Measurements from ENCODE around the gene CDKAL1. TPM values are rescaled to one million over a fixed set of nuclear protein-coding genes. Genes with fewer than 3 reads are reported as not detected.

Gene CDKAL1
- total RNA-seq, 1 experiment from 2014 or later = 13.8 TPM

GRCh38 chr6:20997143-20997769 is 463.0 kb downstream of the CDKAL1 start:
- POLR2A ChIA-PET (ENCODE audit: unreplicated experiment) = interaction anchor here (0.7 kb wide), 1 partner anchor 66 kb away, joined by 3 read pairs; no protein-coding TSS in a partner anchor
- Histone ChIP-seq H3K9me2 (replicated peaks; ENCODE audit: low read length) (no peaks in the 10 kb centered on the region), H3K79me2 (ENCODE audit: low read length) (no peaks in the 10 kb centered on the region), H3K9ac (ENCODE audit: low read length) (no peak overlapping the region), H3K36me3 (ENCODE audit: low read depth, low read length) (0 out of 2 replicates have a peak, but pooled peaks cover 6% of the 10 kb centered on the region), H3K27ac (ENCODE audit: low read length) (no peak overlapping the region), H3K4me2 (ENCODE audit: low read length) (no peak overlapping the region), H3F3A (ENCODE audit: low read length, unreplicated experiment) (no peaks in the 10 kb centered on the region), H2AFZ (ENCODE audit: low read length) (no peak overlapping the region), H3K4me1 (ENCODE audit: insufficient read depth, low read length) (peaks cover 7% of the 10 kb centered on the region; the same call in 1 of the 2 replicates), H3K9me3 (ENCODE audit: low read length) (no peaks in the 10 kb centered on the region), H3K27me3 (ENCODE audit: low read length) (no peaks in the 10 kb centered on the region), H4K20me1 (ENCODE audit: low read length) (no peaks in the 10 kb centered on the region), H3K4me3 (ENCODE audit: low read length) (no peak overlapping the region)
- ATAC-seq = no peak
- no peak for TF ChIP-seq CTCF (conservative IDR thresholded peaks at IDR 0.05; ENCODE audit: low read depth, low read length)
- intact Hi-C loops (cut with micrococcal nuclease) = no loop called here
- no peak for DNase-seq
- CTCF ChIA-PET = no interaction called here
- no TSS peak for BruUV-seq (replicated peaks)

- Histone ChIP-seq H3K9ac (ENCODE audit: low read length) (no peak overlapping the region), H3K9me2 (replicated peaks; ENCODE audit: low read length) (no peaks in the 10 kb centered on the region), H3K4me2 (ENCODE audit: low read length) (no peak overlapping the region), H4K20me1 (ENCODE audit: low read length) (no peaks in the 10 kb centered on the region), H3K36me3 (ENCODE audit: low read depth, low read length) (0 out of 2 replicates have a peak, but pooled peaks cover 6% of the 10 kb centered on the region), H3K27ac (ENCODE audit: low read length) (no peak overlapping the region), H3K79me2 (ENCODE audit: low read length) (no peaks in the 10 kb centered on the region), H3K27me3 (ENCODE audit: low read length) (no peaks in the 10 kb centered on the region), H3K9me3 (ENCODE audit: low read length) (no peaks in the 10 kb centered on the region), H2AFZ (ENCODE audit: low read length) (no peak overlapping the region), H3F3A (ENCODE audit: low read length, unreplicated experiment) (no peaks in the 10 kb centered on the region), H3K4me3 (ENCODE audit: low read length) (no peak overlapping the region), H3K4me1 (ENCODE audit: insufficient read depth, low read length) (peaks cover 10% of the 10 kb centered on the region; the same call in 1 of the 2 replicates)
- TF ChIP-seq CTCF (conservative IDR thresholded peaks at IDR 0.05; ENCODE audit: low read depth, low read length) (no peak), EZH2 (IDR thresholded peaks at IDR 0.05; ENCODE audit: low read length, unreplicated experiment) (no peak), EZH2phosphoT487 (IDR thresholded peaks at IDR 0.05; ENCODE audit: borderline replicate concordance, low read length) (no peak)
- ATAC-seq (no peak), DNase-seq (no peak)
- BruUV-seq (replicated peaks) = no TSS peak
- intact Hi-C loops (cut with micrococcal nuclease) = no loop called here
- CTCF ChIA-PET = no interaction called here
- POLR2A ChIA-PET (ENCODE audit: unreplicated experiment) = no interaction called here
These were observed 463.5 kb downstream of the CDKAL1 start for GRCh38 chr6:20997770-20998147.

- DNase-seq (no peak), ATAC-seq (no peak)
- Histone ChIP-seq H4K20me1 (ENCODE audit: low read length) (no peaks in the 10 kb centered on the region), H2AFZ (ENCODE audit: low read length) (no peak overlapping the region), H3K4me2 (ENCODE audit: low read length) (no peak overlapping the region), H3K9me3 (ENCODE audit: low read length) (no peaks in the 10 kb centered on the region), H3K4me3 (ENCODE audit: low read length) (no peak overlapping the region), H3K79me2 (ENCODE audit: low read length) (no peaks in the 10 kb centered on the region), H3K4me1 (ENCODE audit: insufficient read depth, low read length) (peaks cover 19% of the 10 kb centered on the region), H3F3A (ENCODE audit: low read length, unreplicated experiment) (no peaks in the 10 kb centered on the region), H3K36me3 (ENCODE audit: low read depth, low read length) (0 out of 2 replicates have a peak, but pooled peaks cover 6% of the 10 kb centered on the region), H3K27me3 (ENCODE audit: low read length) (no peaks in the 10 kb centered on the region), H3K27ac (ENCODE audit: low read length) (no peak overlapping the region), H3K9ac (ENCODE audit: low read length) (no peak overlapping the region), H3K9me2 (replicated peaks; ENCODE audit: low read length) (no peaks in the 10 kb centered on the region)
- BruUV-seq (replicated peaks) = no TSS peak
- TF ChIP-seq EZH2 (IDR thresholded peaks at IDR 0.05; ENCODE audit: low read length, unreplicated experiment) = no peak
- no peak for TF ChIP-seq CTCF (conservative IDR thresholded peaks at IDR 0.05; ENCODE audit: low read depth, low read length)
- no peak for TF ChIP-seq EZH2phosphoT487 (IDR thresholded peaks at IDR 0.05; ENCODE audit: borderline replicate concordance, low read length)
- ChIA-PET CTCF (interaction anchor here (0.6 kb wide), 1 partner anchor 1607 kb away, joined by 3 read pairs; no protein-coding TSS in a partner anchor), POLR2A (ENCODE audit: unreplicated experiment) (no interaction called here)
- intact Hi-C loops (cut with micrococcal nuclease) = no loop called here
These were observed 464.6 kb downstream of the CDKAL1 start for GRCh38 chr6:20998748-20999448.
